Measurements from ENCODE around the gene BUB1B.

DNA sequence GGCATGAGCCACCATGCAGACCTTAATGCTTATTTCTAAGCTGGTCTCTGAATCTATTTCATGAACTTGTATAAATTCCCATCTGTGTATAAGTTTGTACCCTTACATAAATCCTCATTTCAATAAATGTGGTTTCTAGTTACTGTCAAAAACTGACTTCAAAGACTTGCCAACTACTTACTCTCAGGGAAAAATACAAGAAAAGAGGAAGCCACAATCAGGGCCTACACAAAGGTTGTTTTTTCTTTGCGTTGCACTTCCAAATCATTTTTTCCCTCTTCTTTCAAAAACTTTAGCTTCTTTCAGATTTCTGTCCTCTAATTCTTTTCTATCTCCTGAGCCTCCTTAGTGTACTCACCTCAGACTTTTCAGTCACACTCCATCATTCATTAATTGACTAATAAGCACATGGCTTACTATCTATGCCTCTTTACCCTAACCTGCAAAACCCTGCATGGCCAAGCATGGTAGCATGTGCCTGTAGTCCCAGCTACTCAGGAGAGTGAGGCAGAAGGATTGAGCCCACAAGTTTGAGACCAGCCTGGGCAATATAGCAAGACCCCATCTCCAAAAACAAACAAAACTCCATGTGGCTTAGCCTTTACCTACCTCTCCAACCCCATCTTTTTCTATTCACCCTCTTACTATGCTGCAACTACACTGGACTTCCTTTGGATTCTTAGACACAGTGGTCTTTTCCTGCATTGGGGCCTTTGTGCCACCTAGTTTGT, 37.7 kb downstream of the BUB1B start:
- TF ChIP-seq, protein P1, sequence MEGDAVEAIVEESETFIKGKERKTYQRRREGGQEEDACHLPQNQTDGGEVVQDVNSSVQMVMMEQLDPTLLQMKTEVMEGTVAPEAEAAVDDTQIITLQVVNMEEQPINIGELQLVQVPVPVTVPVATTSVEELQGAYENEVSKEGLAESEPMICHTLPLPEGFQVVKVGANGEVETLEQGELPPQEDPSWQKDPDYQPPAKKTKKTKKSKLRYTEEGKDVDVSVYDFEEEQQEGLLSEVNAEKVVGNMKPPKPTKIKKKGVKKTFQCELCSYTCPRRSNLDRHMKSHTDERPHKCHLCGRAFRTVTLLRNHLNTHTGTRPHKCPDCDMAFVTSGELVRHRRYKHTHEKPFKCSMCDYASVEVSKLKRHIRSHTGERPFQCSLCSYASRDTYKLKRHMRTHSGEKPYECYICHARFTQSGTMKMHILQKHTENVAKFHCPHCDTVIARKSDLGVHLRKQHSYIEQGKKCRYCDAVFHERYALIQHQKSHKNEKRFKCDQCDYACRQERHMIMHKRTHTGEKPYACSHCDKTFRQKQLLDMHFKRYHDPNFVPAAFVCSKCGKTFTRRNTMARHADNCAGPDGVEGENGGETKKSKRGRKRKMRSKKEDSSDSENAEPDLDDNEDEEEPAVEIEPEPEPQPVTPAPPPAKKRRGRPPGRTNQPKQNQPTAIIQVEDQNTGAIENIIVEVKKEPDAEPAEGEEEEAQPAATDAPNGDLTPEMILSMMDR (conservative IDR thresholded peaks at IDR 0.05; ENCODE audit: low read depth, low read length): no peak
- no peak for TF ChIP-seq EZH2phosphoT487 (IDR thresholded peaks at IDR 0.05; ENCODE audit: borderline replicate concordance, low read length)

Data from PC-3 (cell line).